Right lobe of liver (tissue), 4 donors: ENCODE data around the gene INTS13.

ENCODE experiments used
- CTCF ChIP-seq, 4 donors: fragments of 200-600 bp in 3 of 4; fragments of 450-650 bp in 1 of 4; IDR thresholded peaks; one replicate each; pipeline versions ENCODE4 v1.5.1 to v1.8.0; 2016 to 2022; ENCODE audit warnings: antibody characterized with exemption in 4 of 4, mild to moderate bottlenecking in 2 of 4
- POLR2A ChIP-seq: fragments of 450-650 bp; IDR thresholded peaks from one replicate; pipeline ENCODE4 v1.6.1; 2017; ENCODE audit warnings: antibody characterized with exemption, mild to moderate bottlenecking
- donor health status: DM: no; HTN: no; CAD: no.
- donor health status: DM: no; HTN: no; CAD: no.
- donor health status: DM: no; HTN: yes; CAD: no.

- TF ChIP-seq CTCF (IDR thresholded peaks at IDR 0.05) (no peak), POLR2A (no peak)
These were observed 29.1 kb upstream of the INTS13 start for GRCh38 chr12:26966842-26967241.
